ENCODE results near the gene FFAR2. TPM values are rescaled to one million over a fixed set of nuclear protein-coding genes. Genes with fewer than 3 reads are reported as not detected.
"Not testable (repeated sequence)": the region's sequence is repeated elsewhere in the genome, so short reads cannot be mapped to it uniquely, and the experiment has no call there.

FFAR2 gene
- total RNA-seq, 2 donors from 2014 or later: not detected

GRCh38 chr19:35468637-35469036 lies 20.6 kb downstream of the FFAR2 start:
- TF ChIP-seq, protein P1, sequence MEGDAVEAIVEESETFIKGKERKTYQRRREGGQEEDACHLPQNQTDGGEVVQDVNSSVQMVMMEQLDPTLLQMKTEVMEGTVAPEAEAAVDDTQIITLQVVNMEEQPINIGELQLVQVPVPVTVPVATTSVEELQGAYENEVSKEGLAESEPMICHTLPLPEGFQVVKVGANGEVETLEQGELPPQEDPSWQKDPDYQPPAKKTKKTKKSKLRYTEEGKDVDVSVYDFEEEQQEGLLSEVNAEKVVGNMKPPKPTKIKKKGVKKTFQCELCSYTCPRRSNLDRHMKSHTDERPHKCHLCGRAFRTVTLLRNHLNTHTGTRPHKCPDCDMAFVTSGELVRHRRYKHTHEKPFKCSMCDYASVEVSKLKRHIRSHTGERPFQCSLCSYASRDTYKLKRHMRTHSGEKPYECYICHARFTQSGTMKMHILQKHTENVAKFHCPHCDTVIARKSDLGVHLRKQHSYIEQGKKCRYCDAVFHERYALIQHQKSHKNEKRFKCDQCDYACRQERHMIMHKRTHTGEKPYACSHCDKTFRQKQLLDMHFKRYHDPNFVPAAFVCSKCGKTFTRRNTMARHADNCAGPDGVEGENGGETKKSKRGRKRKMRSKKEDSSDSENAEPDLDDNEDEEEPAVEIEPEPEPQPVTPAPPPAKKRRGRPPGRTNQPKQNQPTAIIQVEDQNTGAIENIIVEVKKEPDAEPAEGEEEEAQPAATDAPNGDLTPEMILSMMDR (conservative IDR thresholded peaks at IDR 0.05): peak; percentile 80
- Histone ChIP-seq H3K9me3 (ENCODE audit: control insufficient read depth, low read length) (no peaks in the 10 kb centered on the region), H3K9ac (ENCODE audit: extremely low read depth, low read length, poor library complexity, severe bottlenecking) (no peak overlapping the region), H3K27me3 (ENCODE audit: control insufficient read depth, insufficient read depth, low read length, poor library complexity, severe bottlenecking) (no peaks in the 10 kb centered on the region), H3K36me3 (ENCODE audit: control insufficient read depth, insufficient read depth, low read length) (no peaks in the 10 kb centered on the region), H3K4me3 (ENCODE audit: low read length) (no peak overlapping the region), H3K4me1 (ENCODE audit: control insufficient read depth, insufficient read depth, low read length) (peaks cover 16% of the 10 kb centered on the region), H3K27ac (ENCODE audit: low read depth, low read length) (no peak overlapping the region)
- Mint-ChIP-seq H3K27me3 (ENCODE audit: insufficient read depth) (no peaks in the 10 kb centered on the region), H3K9me3 (no peaks in the 10 kb centered on the region), H3K36me3 (ENCODE audit: low read depth) (no peaks in the 10 kb centered on the region), H3K4me3 (no peak overlapping the region), H3K4me1 (peaks cover 49% of the 10 kb centered on the region), H3K27ac (no peak overlapping the region)
- WGBS, 2 experiments (ENCODE audit: insufficient coverage in 1 of 2, insufficient read length in 1 of 2): 57 to 71% methylated on average over 1 to 2 of the region's 2 CpGs
- DNase-seq: peak; percentile 87

DNA sequence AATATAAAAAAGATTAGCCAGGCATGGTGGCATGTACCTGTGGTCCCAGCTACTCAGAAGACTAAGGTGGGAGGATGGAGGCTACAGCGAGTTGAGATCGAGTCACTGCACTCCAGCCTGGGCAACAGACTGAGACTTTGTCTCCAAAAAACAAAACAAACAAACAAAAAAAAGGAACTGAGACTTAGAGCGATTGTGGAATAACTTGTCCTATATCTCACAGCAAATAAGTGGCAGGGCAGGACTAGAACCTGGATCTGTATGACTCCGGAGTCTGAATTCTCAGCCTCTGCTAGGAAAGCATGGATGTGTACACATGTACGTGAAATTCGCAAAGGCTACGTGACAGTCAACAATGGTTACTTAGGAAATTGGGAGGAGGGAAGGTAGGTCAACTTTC lies 22.1 kb downstream of the FFAR2 start:
- no peak overlapping the region for H3K4me3 ChIP-seq (ENCODE audit: low read length)
- WGBS, 2 experiments (ENCODE audit: insufficient coverage in 1 of 2, insufficient read length in 1 of 2): 83 to 87% methylated on average over 7 of the region's 7 CpGs
- Mint-ChIP-seq H3K36me3 (ENCODE audit: low read depth) (no peaks in the 10 kb centered on the region), H3K27me3 (ENCODE audit: insufficient read depth) (no peaks in the 10 kb centered on the region), H3K4me1 (peaks cover 43% of the 10 kb centered on the region), H3K9me3 (no peaks in the 10 kb centered on the region), H3K27ac (peak overlapping the region; percentile 87), H3K4me3 (no peak overlapping the region)
- no peaks in the 10 kb centered on the region for H3K27me3 ChIP-seq (ENCODE audit: control insufficient read depth, insufficient read depth, low read length, poor library complexity, severe bottlenecking)
- H3K4me1 ChIP-seq (ENCODE audit: control insufficient read depth, insufficient read depth, low read length): peaks cover 16% of the 10 kb centered on the region
- H3K36me3 ChIP-seq (ENCODE audit: control insufficient read depth, insufficient read depth, low read length): no peaks in the 10 kb centered on the region
- TF ChIP-seq, protein P1 (conservative IDR thresholded peaks at IDR 0.05): no peak
- no peak overlapping the region for H3K27ac ChIP-seq (ENCODE audit: low read depth, low read length)
- no peaks in the 10 kb centered on the region for H3K9me3 ChIP-seq (ENCODE audit: control insufficient read depth, low read length)
- H3K9ac ChIP-seq (ENCODE audit: extremely low read depth, low read length, poor library complexity, severe bottlenecking): peak overlapping the region; percentile 62
- no peak for DNase-seq

DNA sequence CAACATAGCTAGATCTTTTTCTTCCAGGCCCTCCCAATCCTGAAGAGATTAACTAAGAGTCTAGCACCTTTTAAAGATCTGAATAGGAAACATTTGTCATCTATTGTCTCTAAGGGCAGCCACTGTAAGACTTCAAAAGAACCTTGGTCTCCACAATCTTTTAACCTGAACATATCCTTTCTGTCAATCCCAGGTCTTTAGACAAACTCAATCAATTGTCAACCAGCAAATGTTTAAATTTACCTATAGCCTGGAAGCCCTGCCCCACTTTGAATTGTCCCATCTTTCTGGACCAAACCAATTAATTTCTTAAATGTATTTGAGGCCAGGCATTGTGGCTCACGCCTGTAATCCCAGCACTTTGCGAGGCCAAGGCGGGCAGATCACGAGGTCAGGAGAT lies 23.0 kb downstream of the FFAR2 start:
- not testable (repeated sequence) for H3K27me3 Mint-ChIP-seq (ENCODE audit: insufficient read depth); H3K9ac ChIP-seq (ENCODE audit: extremely low read depth, low read length, poor library complexity, severe bottlenecking)
- 33 to 70% methylated on average over 4 of the region's 4 CpGs for WGBS, 2 experiments (ENCODE audit: insufficient coverage in 1 of 2, insufficient read length in 1 of 2)

DNA sequence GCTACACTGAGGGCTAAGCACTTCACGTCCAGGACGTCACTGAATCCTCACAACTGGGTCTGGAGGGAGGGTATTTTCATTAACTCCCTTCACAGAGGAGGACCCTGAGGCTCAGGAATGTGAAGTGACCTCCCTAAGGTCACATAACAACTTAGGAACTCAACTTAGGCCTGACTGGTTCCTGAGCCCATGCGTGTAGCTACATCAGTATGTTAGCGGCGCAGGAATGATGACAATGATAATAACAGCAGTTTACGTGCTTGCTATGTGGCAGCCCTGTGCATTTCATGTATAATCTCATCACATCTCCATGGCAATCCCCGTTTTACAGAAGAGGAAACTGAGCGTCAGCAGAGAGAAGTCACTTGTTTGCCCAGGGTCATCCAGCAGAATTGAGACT lies 23.9 kb downstream of the FFAR2 start:
- WGBS, 2 experiments (ENCODE audit: insufficient coverage in 1 of 2, insufficient read length in 1 of 2): 88 to 89% methylated on average over 7 to 8 of the region's 8 CpGs
- H3K36me3 Mint-ChIP-seq (ENCODE audit: low read depth): no peaks in the 10 kb centered on the region
- no peaks in the 10 kb centered on the region for H3K9me3 ChIP-seq (ENCODE audit: control insufficient read depth, low read length)
- no peaks in the 10 kb centered on the region for H3K9me3 Mint-ChIP-seq
- H3K27ac ChIP-seq (ENCODE audit: low read depth, low read length): no peak overlapping the region
- peak; percentile 62 for DNase-seq
- H3K36me3 ChIP-seq (ENCODE audit: control insufficient read depth, insufficient read depth, low read length): no peaks in the 10 kb centered on the region
- peaks cover 16% of the 10 kb centered on the region for H3K4me1 ChIP-seq (ENCODE audit: control insufficient read depth, insufficient read depth, low read length)
- H3K4me3 Mint-ChIP-seq: no peak overlapping the region
- no peak overlapping the region for H3K9ac ChIP-seq (ENCODE audit: extremely low read depth, low read length, poor library complexity, severe bottlenecking)
- H3K27me3 ChIP-seq (ENCODE audit: control insufficient read depth, insufficient read depth, low read length, poor library complexity, severe bottlenecking): no peaks in the 10 kb centered on the region
- no peak overlapping the region for H3K4me3 ChIP-seq (ENCODE audit: low read length)
- H3K4me1 Mint-ChIP-seq: peaks cover 49% of the 10 kb centered on the region
- TF ChIP-seq, protein P1 (conservative IDR thresholded peaks at IDR 0.05): no peak
- H3K27ac Mint-ChIP-seq: peak overlapping the region; percentile 87
- no peaks in the 10 kb centered on the region for H3K27me3 Mint-ChIP-seq (ENCODE audit: insufficient read depth)

More for the DNA sequence above, 23.0 kb downstream of the FFAR2 start:
- peaks cover 16% of the 10 kb centered on the region for H3K4me1 ChIP-seq (ENCODE audit: control insufficient read depth, insufficient read depth, low read length)
- H3K9me3 ChIP-seq (ENCODE audit: control insufficient read depth, low read length); H3K36me3 Mint-ChIP-seq (ENCODE audit: low read depth); H3K4me3 ChIP-seq (ENCODE audit: low read length); H3K27ac ChIP-seq (ENCODE audit: low read depth, low read length); H3K27me3 ChIP-seq (ENCODE audit: control insufficient read depth, insufficient read depth, low read length, poor library complexity, severe bottlenecking); DNase-seq; H3K4me3 Mint-ChIP-seq; H3K9me3 Mint-ChIP-seq; H3K36me3 ChIP-seq (ENCODE audit: control insufficient read depth, insufficient read depth, low read length): not testable (repeated sequence)
- Mint-ChIP-seq H3K27ac (peak overlapping the region; percentile 87), H3K4me1 (peaks cover 49% of the 10 kb centered on the region)
